Psoas muscle (tissue), 8 donors: ENCODE measurements around the gene LATS1. TPM values are rescaled to one million over a fixed set of nuclear protein-coding genes. Genes with fewer than 3 reads are reported as not detected.

Experiments used
- ATAC-seq, 4 donors: fragments of 200-7000 bp; cut with Tn5 transposase; one replicate each; pipeline ENCODE4 v1.9.1; 2020; ENCODE audit warnings: moderate library complexity in 3 of 4, mild to moderate bottlenecking in 2 of 4
- DNase-seq, 2 donors: peaks; one replicate each; pipeline ENCODE4 v3.0.0-alpha.2; 2020
- H3K27ac ChIP-seq: fragments of 200-600 bp; one replicate; pipeline ENCODE4 v1.8.0; 2022
- H3K27me3 ChIP-seq, 3 donors: fragments of 200-600 bp in 1 of 3; one replicate each; pipeline versions ENCODE4 v1.6.1 to v1.8.0; 2013 to 2022; ENCODE audit warnings: low read length in 2 of 3, mild to moderate bottlenecking in 2 of 3, moderate library complexity in 1 of 3; ENCODE audit not compliant: insufficient read depth in 3 of 3
- H3K36me3 ChIP-seq, 2 donors: fragments of 200-600 bp in 1 of 2; one replicate each; pipeline versions ENCODE4 v1.6.1 to v1.8.0; 2013 to 2022; ENCODE audit warnings: low read depth in 1 of 2, mild to moderate bottlenecking in 1 of 2, moderate library complexity in 1 of 2; ENCODE audit not compliant: insufficient read depth in 1 of 2
- H3K4me1 ChIP-seq: fragments of 200-600 bp; one replicate; pipeline ENCODE4 v1.8.0; 2022
- H3K4me3 ChIP-seq: fragments of 200-600 bp; one replicate; pipeline ENCODE4 v1.8.0; 2022; ENCODE audit warnings: mild to moderate bottlenecking
- H3K9me3 ChIP-seq: fragments of 200-600 bp; one replicate; pipeline ENCODE4 v1.8.0; 2022
- CTCF ChIP-seq: fragments of 200-600 bp; IDR thresholded peaks from one replicate; pipeline ENCODE4 v1.8.0; 2022; ENCODE audit warnings: antibody characterized with exemption
- WGBS, 3 donors: extraction: QIAGEN DNeasy Blood & Tissue Kit; methylation state at CpG; one replicate each; pipeline versions ENCODE4 v1.1.6 to v1.1.7; 2013; 5-methylcytosine and 5-hydroxymethylcytosine counted together
- intact Hi-C, 2 donors: fragments of 100-400 bp; cut with DNase I; formaldehyde crosslinking; loops; one replicate each; pipeline versions ENCODE4 v1.11.0 to v1.14.2; 2022
- polyA plus RNA-seq, 3 donors: library from polyadenylated mRNA; stranded (reverse); fragments of 200-250 nt; gene quantifications; one replicate each; pipeline ENCODE4 v1.2.3, GENCODE V29; 2013
- total RNA-seq, 4 donors: library from RNA; stranded (reverse); fragmentation: NEBNext Ultra II Directional in 2 of 4; extraction: Animal tissue kit (Norgen Biotek cat#: 25700) in 2 of 4; gene quantifications; one replicate each; pipeline versions ENCODE4 v1.2.1 to v1.2.4, GENCODE V29; 2021 to 2023
- donor health status: healthy with polysubstance abuse.
- donor health status: DM: no; HTN: no; CAD: no; lungs with moderate emphysema.
- donor health status: Bipolar disorder and iron deficiency.
- donor health status: healthy.
- donor health status: DM: yes; HTN: yes; CAD: no.
- donor health status: DM: no; HTN: no; CAD: no.
- donor health status: DM: no; HTN: no; CAD: no.
- donor health status: DM: yes; HTN: yes; CAD: no.

The LATS1 gene
- total and polyA plus RNA-seq, 7 donors, result 3.4 to 15.5 (median 11.0) TPM

- WGBS, 3 donors, result 91 to 92% (median 92%) methylated on average over 4 of the region's 4 CpGs
- no peak overlapping the region for H3K27ac ChIP-seq
- no peaks in the 10 kb centered on the region for H3K9me3 ChIP-seq
- no peaks in the 10 kb centered on the region for H3K27me3 ChIP-seq
- no peaks in the 10 kb centered on the region for H3K4me1 ChIP-seq
- peaks cover 7 to 83% of the 10 kb centered on the region in 2 donors for H3K36me3 ChIP-seq
- no peak overlapping the region for H3K4me3 ChIP-seq
- TF ChIP-seq CTCF, result no peak
- ATAC-seq, result no peak
- no peak for DNase-seq
- intact Hi-C loops, result no loop called here
These were observed 10.0 kb upstream of the LATS1 start for GRCh38 chr6:149727793-149728498.

GRCh38 chr6:149725785-149726184, 7.9 kb upstream of the LATS1 start:
- no peak overlapping the region for H3K27ac ChIP-seq
- DNase-seq (no peak), ATAC-seq (no peak)
- 88 to 97% (median 91%) methylated on average over 3 of the region's 3 CpGs for WGBS, 3 donors
- intact Hi-C loops, result no loop called here
- no peak for TF ChIP-seq CTCF
- no peaks in the 10 kb centered on the region for H3K27me3 ChIP-seq
- no peaks in the 10 kb centered on the region for H3K9me3 ChIP-seq
- H3K4me3 ChIP-seq, result no peak overlapping the region
- no peaks in the 10 kb centered on the region for H3K4me1 ChIP-seq
- peaks cover 7 to 63% of the 10 kb centered on the region in 2 donors for H3K36me3 ChIP-seq

DNA sequence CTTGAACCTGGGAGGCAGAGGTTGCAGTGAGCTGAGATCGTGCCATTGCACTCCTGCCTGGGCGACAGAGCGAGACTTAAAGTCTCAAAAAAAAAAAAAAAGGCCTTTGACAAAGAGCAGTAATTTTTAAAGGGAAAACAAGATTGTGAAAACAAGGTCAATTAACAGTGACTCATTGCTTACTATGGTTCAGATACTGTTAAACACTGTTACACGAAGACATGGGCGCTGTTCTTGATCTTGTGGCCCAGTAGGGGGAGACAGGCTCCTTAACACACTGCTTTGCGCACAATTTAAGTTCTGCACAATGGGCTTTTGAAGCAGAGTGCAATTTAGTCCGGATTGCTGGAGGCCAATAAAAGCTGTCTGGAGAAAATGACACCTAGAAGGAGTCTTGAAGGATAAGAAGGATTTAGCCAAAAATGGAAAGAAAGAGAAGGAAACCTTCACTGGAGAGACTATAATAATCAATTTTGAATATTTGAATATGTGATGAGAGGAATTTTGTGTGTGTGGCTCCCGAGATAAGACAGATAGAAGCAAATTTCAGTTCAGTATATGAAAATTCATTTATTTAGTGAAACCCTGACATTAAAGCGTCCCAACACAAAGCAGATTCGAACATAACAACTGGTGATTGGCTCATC, 6.0 kb upstream of the LATS1 start:
- no peaks in the 10 kb centered on the region for H3K27me3 ChIP-seq
- no peak for DNase-seq

GRCh38 chr6:149723262-149723661, 5.4 kb upstream of the LATS1 start:
- H3K4me3 ChIP-seq, result no peak overlapping the region
- DNase-seq (no peak), ATAC-seq (no peak)
- peaks cover 3% of the 10 kb centered on the region for H3K4me1 ChIP-seq
- H3K27ac ChIP-seq, result no peak overlapping the region
- no peaks in the 10 kb centered on the region for H3K9me3 ChIP-seq
- TF ChIP-seq CTCF, result no peak
- intact Hi-C loops, result no loop called here
- no peaks in the 10 kb centered on the region for H3K27me3 ChIP-seq
- WGBS, 3 donors, result 90 to 94% (median 91%) methylated on average over 4 of the region's 4 CpGs
- peaks cover 0 to 38% of the 10 kb centered on the region in 2 donors for H3K36me3 ChIP-seq

More for the DNA sequence above, 6.0 kb upstream of the LATS1 start:
- H3K4me3 ChIP-seq, result no peak overlapping the region
- H3K36me3 ChIP-seq, result peaks cover 0 to 44% of the 10 kb centered on the region in 2 donors
- WGBS, 3 donors, result 75 to 82% (median 76%) methylated on average over 10 of the region's 10 CpGs
- TF ChIP-seq CTCF, result peak; percentile 62
- peaks cover under 1% of the 10 kb centered on the region for H3K4me1 ChIP-seq
- H3K27ac ChIP-seq, result no peak overlapping the region
- no peaks in the 10 kb centered on the region for H3K9me3 ChIP-seq
- ATAC-seq, result peak in 3 of 4 donors; percentile 66 to 81 (median 66)
- intact Hi-C loops, result no loop called here
